Sigmoid colon (tissue), 7 donors: ENCODE results near the gene RAB12. TPM values are rescaled to one million over a fixed set of nuclear protein-coding genes. Genes with fewer than 3 reads are reported as not detected.
"Not testable (repeated sequence)": the region's sequence is repeated elsewhere in the genome, so short reads cannot be mapped to it uniquely, and the experiment has no call there.

ENCODE experiments used
- DNase-seq: peaks from one replicate; pipeline ENCODE4 v3.0.0-alpha.2; 2019
- H3K27ac ChIP-seq, 4 donors: fragments of 200-600 bp; sonication (generic); one replicate each; pipeline ENCODE4 v1.5.1; 2016 to 2019; ENCODE audit warnings: mild to moderate bottlenecking in 1 of 4
- H3K27me3 ChIP-seq, 3 donors: fragments of 200-600 bp; sonication (generic); one replicate each; pipeline ENCODE4 v1.5.1; 2019; ENCODE audit warnings: mild to moderate bottlenecking in 1 of 3
- H3K36me3 ChIP-seq, 4 donors: fragments of 200-600 bp; sonication (generic); one replicate each; pipeline ENCODE4 v1.5.1; 2016 to 2019
- H3K4me1 ChIP-seq, 4 donors: fragments of 200-600 bp; sonication (generic); one replicate each; pipeline ENCODE4 v1.5.1; 2017 to 2019
- H3K4me3 ChIP-seq, 4 donors: fragments of 200-600 bp; sonication (generic); one replicate each; pipeline ENCODE4 v1.5.1; 2017 to 2019; ENCODE audit warnings: mild to moderate bottlenecking in 2 of 4, moderate library complexity in 1 of 4
- H3K9me3 ChIP-seq, 4 donors: fragments of 200-600 bp in 3 of 4; sonication (generic) in 3 of 4; one replicate each; pipeline versions ENCODE4 v1.5.1 to v1.6.1; 2013 to 2019
- CTCF ChIP-seq, 4 experiments: fragments of 450-650 bp in 3 of 4; fragments of 200-600 bp in 1 of 4; IDR thresholded peaks; one replicate each; pipeline ENCODE4 v1.5.1; 2016 to 2019; ENCODE audit warnings: antibody characterized with exemption in 4 of 4, mild to moderate bottlenecking in 3 of 4, moderate library complexity in 2 of 4
- EP300 ChIP-seq, 4 donors: sonication (generic); formaldehyde crosslinking; IDR thresholded peaks; one replicate each; pipeline ENCODE4 v1.6.1; 2017; ENCODE audit warnings: antibody characterized with exemption in 4 of 4
- POLR2A ChIP-seq, 2 donors: fragments of 450-650 bp; IDR thresholded peaks; one replicate each; pipeline ENCODE4 v1.6.1; 2016; ENCODE audit warnings: antibody characterized with exemption in 2 of 2, mild to moderate bottlenecking in 2 of 2, moderate library complexity in 2 of 2
- POLR2AphosphoS5 ChIP-seq, 4 donors: sonication (generic); formaldehyde crosslinking; IDR thresholded peaks; one replicate each; pipeline ENCODE4 v1.6.1; 2017; ENCODE audit warnings: antibody characterized with exemption in 4 of 4
- WGBS, 2 donors: extraction: QIAGEN DNeasy Blood & Tissue Kit; methylation state at CpG; one replicate each; pipeline ENCODE4 v1.1.7; 2013; 5-methylcytosine and 5-hydroxymethylcytosine counted together
- intact Hi-C: fragments of 100-400 bp; cut with DNase I; formaldehyde crosslinking; loops from one replicate; pipeline ENCODE4 v1.15.1; 2023
- polyA plus RNA-seq, 3 donors: library from polyadenylated mRNA; stranded (reverse); fragments of 200-250 nt; gene quantifications; one replicate each; pipeline ENCODE4 v1.2.3, GENCODE V29; 2013
- total RNA-seq, 4 donors: library from RNA; depleted of rRNA; stranded (reverse); fragments of >200 nt; gene quantifications; one replicate each; pipeline ENCODE4 v1.1.0, GENCODE V29; 2016
- donor health status: healthy with polysubstance abuse.
- donor health status: Bipolar disorder and iron deficiency.
- donor health status: healthy.

Gene RAB12
- total and polyA plus RNA-seq, 7 donors, result 9.2 to 87.8 (median 69.5) TPM

- no peak for TF ChIP-seq CTCF (IDR thresholded peaks at IDR 0.05)
- TF ChIP-seq POLR2A (IDR thresholded peaks at IDR 0.05), result no peak
- TF ChIP-seq POLR2AphosphoS5 (IDR thresholded peaks at IDR 0.05), result no peak
- no peak for TF ChIP-seq EP300 (IDR thresholded peaks at IDR 0.05)
- intact Hi-C loops, result no loop called here
- no peak for DNase-seq
- peaks cover 9 to 67% (median 24%) of the 10 kb centered on the region in 4 donors for H3K36me3 ChIP-seq
- 93 to 95% methylated on average over 6 of the region's 6 CpGs for WGBS, 2 donors
- H3K27ac ChIP-seq, result no peak overlapping the region
- H3K4me3 ChIP-seq, result no peak overlapping the region
- no peaks in the 10 kb centered on the region for H3K4me1 ChIP-seq
- H3K27me3 ChIP-seq, result no peaks in the 10 kb centered on the region
- no peaks in the 10 kb centered on the region for H3K9me3 ChIP-seq
These were observed 25.3 kb downstream of the RAB12 start for GRCh38 chr18:8634508-8634907.

GRCh38 chr18:8635087-8635486 lies 25.9 kb downstream of the RAB12 start:
- Histone ChIP-seq H3K27ac (no peak overlapping the region), H3K27me3 (no peaks in the 10 kb centered on the region), H3K36me3 (peaks cover 9 to 73% (median 27%) of the 10 kb centered on the region in 4 donors), H3K4me3 (no peak overlapping the region), H3K4me1 (no peaks in the 10 kb centered on the region), H3K9me3 (no peaks in the 10 kb centered on the region)
- intact Hi-C loops, result no loop called here
- 97 to 98% methylated on average over 3 of the region's 3 CpGs for WGBS, 2 donors
- DNase-seq, result no peak
- TF ChIP-seq POLR2A (IDR thresholded peaks at IDR 0.05) (no peak), POLR2AphosphoS5 (IDR thresholded peaks at IDR 0.05) (no peak), CTCF (IDR thresholded peaks at IDR 0.05) (no peak), EP300 (IDR thresholded peaks at IDR 0.05) (no peak)

GRCh38 chr18:8639762-8640161 lies 30.5 kb downstream of the RAB12 start:
- WGBS, 2 donors, result 94 to 96% methylated on average over 11 of the region's 11 CpGs
- intact Hi-C loops, result no loop called here
- H3K36me3 ChIP-seq, result peaks cover 9 to 57% (median 20%) of the 10 kb centered on the region in 4 donors
- DNase-seq, result no peak
- H3K4me1 ChIP-seq, result no peaks in the 10 kb centered on the region
- H3K27me3 ChIP-seq, result no peaks in the 10 kb centered on the region
- no peak overlapping the region for H3K4me3 ChIP-seq
- TF ChIP-seq POLR2AphosphoS5 (IDR thresholded peaks at IDR 0.05), result no peak
- no peak overlapping the region for H3K27ac ChIP-seq
- no peaks in the 10 kb centered on the region for H3K9me3 ChIP-seq

GRCh38 chr18:8643326-8643878 lies 34.2 kb downstream of the RAB12 start:
- WGBS, 2 donors, result 51 to 55% methylated on average over 3 of the region's 3 CpGs
- DNase-seq, result no peak
- TF ChIP-seq EP300 (IDR thresholded peaks at IDR 0.05) (no peak), POLR2A (IDR thresholded peaks at IDR 0.05) (no peak), POLR2AphosphoS5 (IDR thresholded peaks at IDR 0.05) (no peak)
- no peaks in the 10 kb centered on the region for H3K27me3 ChIP-seq
- peaks cover 0 to 21% (median 5%) of the 10 kb centered on the region in 4 donors for H3K36me3 ChIP-seq
- H3K4me3 ChIP-seq, result no peak overlapping the region
- H3K27ac ChIP-seq, result no peak overlapping the region
- intact Hi-C loops, result no loop called here
- no peaks in the 10 kb centered on the region for H3K4me1 ChIP-seq
- no peaks in the 10 kb centered on the region for H3K9me3 ChIP-seq

- H3K36me3 ChIP-seq, H3K4me3 ChIP-seq, H3K4me1 ChIP-seq, intact Hi-C loops, H3K27ac ChIP-seq, H3K27me3 ChIP-seq, H3K9me3 ChIP-seq, DNase-seq: not testable (repeated sequence)
- 80 to 81% methylated on average over 3 of the region's 3 CpGs for WGBS, 2 donors
These were observed 38.1 kb downstream of the RAB12 start for GRCh38 chr18:8647359-8647758.

GRCh38 chr18:8651478-8652261 lies 42.4 kb downstream of the RAB12 start:
- not testable (repeated sequence) for H3K27me3 ChIP-seq, H3K27ac ChIP-seq, H3K36me3 ChIP-seq, DNase-seq, H3K4me3 ChIP-seq, H3K9me3 ChIP-seq, H3K4me1 ChIP-seq
- intact Hi-C loops, result loop anchor here (5.0 kb wide), 1 partner anchor 41 kb away; no protein-coding TSS in a partner anchor
- 83 to 91% methylated on average over 7 of the region's 7 CpGs for WGBS, 2 donors
